T-helper 17 cell (primary cell): ENCODE measurements around the gene LRRC4C. TPM values are rescaled to one million over a fixed set of nuclear protein-coding genes. Genes with fewer than 3 reads are reported as not detected.

Source experiments
- ATAC-seq: fragments of 150-1000 bp; cut with Tn5 transposase; 2 replicates; pipeline ENCODE4 v1.10.0; 2021; ENCODE audit warnings: mild to moderate bottlenecking, moderate library complexity
- DNase-seq, 3 donors: peaks; one replicate each; pipeline versions ENCODE4 v3.0.0 to v3.0.0-alpha.2; 2020 to 2021
- H3K9me3 ChIP-seq: one replicate; pipeline ENCODE4 v1.7.0; 2013; ENCODE audit warnings: low read length, mild to moderate bottlenecking; ENCODE audit not compliant: control insufficient read depth, poor library complexity, severe bottlenecking
- H3K27ac Mint-ChIP-seq: one replicate; pipeline ENCODE4 v1.8.0; 2022; ENCODE audit warnings: mild to moderate bottlenecking, moderate library complexity, mixed read lengths
- H3K27me3 Mint-ChIP-seq: one replicate; pipeline ENCODE4 v1.8.0; 2022; ENCODE audit warnings: mixed read lengths
- H3K36me3 Mint-ChIP-seq: one replicate; pipeline ENCODE4 v1.8.0; 2022; ENCODE audit warnings: low read depth, mixed read lengths
- H3K4me1 Mint-ChIP-seq: one replicate; pipeline ENCODE4 v1.8.0; 2022; ENCODE audit warnings: mild to moderate bottlenecking, mixed read lengths
- H3K4me3 Mint-ChIP-seq: one replicate; pipeline ENCODE4 v1.8.0; 2022; ENCODE audit warnings: mild to moderate bottlenecking, moderate library complexity, mixed read lengths
- total RNA-seq, 4 donors: library from RNA in 2 of 4; stranded (reverse) in 2 of 4; gene quantifications; one replicate each; pipeline ENCODE4 v1.2.3 and lab custom pipeline; 2022 to 2026

Gene LRRC4C
- total RNA-seq, 2 donors from 2014 or later, result not detected

DNA sequence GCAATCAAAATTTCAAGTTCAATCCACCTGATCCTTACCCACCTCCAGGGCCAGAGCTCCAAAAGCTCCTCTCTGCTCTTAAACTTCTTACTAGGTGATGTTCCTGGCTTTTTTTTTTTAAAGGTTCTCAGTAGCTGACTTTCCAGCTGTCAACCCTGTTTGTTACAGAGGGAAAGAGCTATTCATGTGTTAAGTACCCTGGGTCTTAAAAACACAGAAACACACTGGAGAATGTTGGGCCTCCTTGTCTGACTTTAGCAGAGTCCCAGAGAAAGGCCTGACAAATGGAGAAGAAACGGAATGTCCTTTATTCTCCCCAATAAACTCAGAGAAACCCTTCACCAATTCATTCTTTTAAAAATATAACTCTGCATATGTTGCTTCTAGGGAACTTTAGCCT, 3.2 kb downstream of the LRRC4C start:
- H3K4me1 Mint-ChIP-seq, result peaks cover 2% of the 10 kb centered on the region
- H3K27ac Mint-ChIP-seq, result no peak overlapping the region
- no peak for ATAC-seq
- no peak for DNase-seq
- no peaks in the 10 kb centered on the region for H3K36me3 Mint-ChIP-seq
- H3K9me3 ChIP-seq, result no peaks in the 10 kb centered on the region
- H3K4me3 Mint-ChIP-seq, result no peak overlapping the region
- H3K27me3 Mint-ChIP-seq, result peaks cover 14% of the 10 kb centered on the region

DNA sequence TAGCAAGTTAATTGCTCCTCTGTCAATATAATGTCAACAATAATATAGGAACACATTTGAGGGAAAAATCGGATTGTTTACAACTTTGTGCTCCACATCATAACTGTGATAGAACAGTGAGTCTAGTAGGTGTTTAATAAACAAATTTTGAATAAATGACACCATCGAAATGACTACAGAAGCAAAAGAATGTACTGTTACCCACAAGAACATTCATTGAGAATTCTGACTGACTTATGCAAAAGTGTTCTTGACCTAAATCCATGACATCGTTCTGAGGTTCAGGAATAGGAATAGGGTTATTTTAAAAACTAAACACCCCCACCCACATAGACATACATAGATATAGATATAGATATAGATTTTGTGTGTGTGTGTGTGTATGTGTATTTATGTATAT, 8.4 kb downstream of the LRRC4C start:
- DNase-seq, result no peak
- no peaks in the 10 kb centered on the region for H3K4me1 Mint-ChIP-seq
- no peaks in the 10 kb centered on the region for H3K27me3 Mint-ChIP-seq
- no peak for ATAC-seq
- H3K9me3 ChIP-seq, result no peaks in the 10 kb centered on the region
- no peak overlapping the region for H3K4me3 Mint-ChIP-seq
- no peaks in the 10 kb centered on the region for H3K36me3 Mint-ChIP-seq
- no peak overlapping the region for H3K27ac Mint-ChIP-seq

DNA sequence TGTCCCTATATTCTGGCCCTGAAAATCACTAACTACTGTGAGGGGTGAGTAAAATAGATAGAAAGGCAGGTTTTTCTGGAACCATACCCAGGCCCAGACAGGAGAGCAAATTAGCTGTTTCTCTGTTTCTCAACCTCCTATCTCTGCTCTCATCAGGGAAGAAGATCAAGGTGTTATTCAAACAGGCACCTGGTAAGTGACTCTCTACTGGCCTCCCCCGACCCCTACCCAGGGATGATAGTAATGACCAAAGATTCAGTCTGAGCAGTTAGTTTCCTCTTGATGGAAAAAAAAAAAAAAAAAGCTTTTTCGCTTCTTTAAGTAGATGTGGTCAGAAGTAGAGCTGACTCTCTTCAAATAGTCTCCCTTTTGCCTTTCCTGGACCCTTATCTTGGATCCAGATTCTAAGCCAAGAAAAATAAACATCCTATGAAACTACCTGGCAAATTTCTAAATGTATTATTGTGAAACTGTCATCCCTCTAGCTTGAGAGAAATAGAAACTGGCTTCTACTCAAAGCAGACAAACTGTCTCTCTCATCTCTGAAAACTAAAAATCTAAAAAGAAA, 9.9 kb downstream of the LRRC4C start:
- H3K9me3 ChIP-seq, result no peaks in the 10 kb centered on the region
- Mint-ChIP-seq H3K27ac (no peak overlapping the region), H3K4me1 (no peaks in the 10 kb centered on the region), H3K36me3 (no peaks in the 10 kb centered on the region), H3K4me3 (no peak overlapping the region), H3K27me3 (no peaks in the 10 kb centered on the region)
- ATAC-seq (no peak), DNase-seq (no peak)

DNA sequence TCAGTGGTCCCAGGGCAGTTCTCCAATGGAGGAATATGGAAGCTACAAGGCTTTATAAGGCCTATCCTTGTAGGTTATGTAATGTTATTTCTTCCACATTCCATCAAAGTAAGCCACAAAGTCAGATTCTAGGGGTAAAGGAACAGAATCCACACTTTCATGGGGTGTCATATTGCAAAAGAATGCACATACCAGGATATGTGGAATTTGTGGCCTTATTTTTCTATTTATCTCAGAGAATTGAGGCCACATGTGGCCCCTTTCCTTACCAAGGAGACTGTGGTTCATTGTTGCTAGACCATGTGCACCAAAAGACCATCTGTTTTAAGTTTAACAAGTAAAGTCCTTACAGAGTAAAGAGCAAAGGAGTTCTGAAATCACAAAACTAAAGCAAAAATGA, 12.9 kb downstream of the LRRC4C start:
- H3K9me3 ChIP-seq, result no peaks in the 10 kb centered on the region
- Mint-ChIP-seq H3K27ac (no peak overlapping the region), H3K36me3 (no peaks in the 10 kb centered on the region), H3K4me3 (no peak overlapping the region), H3K4me1 (no peaks in the 10 kb centered on the region), H3K27me3 (no peaks in the 10 kb centered on the region)
- ATAC-seq (no peak), DNase-seq (no peak)

DNA sequence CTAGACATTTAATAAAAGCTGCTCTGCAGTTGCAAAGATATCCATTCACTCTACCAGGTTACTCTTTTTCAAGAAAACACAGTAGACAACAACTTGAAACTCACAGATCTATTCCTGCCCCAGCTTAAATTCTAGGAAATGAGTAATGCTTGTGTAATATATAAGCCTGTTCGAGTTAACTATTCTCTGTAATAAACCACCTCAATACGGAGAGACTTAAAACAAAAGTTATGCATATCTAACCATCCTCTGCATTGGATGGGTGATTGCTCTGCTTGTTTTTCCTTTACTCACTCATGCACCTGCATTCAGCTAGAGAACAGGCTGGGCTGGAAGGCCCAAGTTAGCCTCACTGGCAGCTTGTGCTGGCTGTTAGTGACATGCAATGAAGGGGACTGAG, 13.3 kb downstream of the LRRC4C start:
- DNase-seq (no peak), ATAC-seq (no peak)
- no peaks in the 10 kb centered on the region for H3K36me3 Mint-ChIP-seq
- no peak overlapping the region for H3K27ac Mint-ChIP-seq
- H3K27me3 Mint-ChIP-seq, result no peaks in the 10 kb centered on the region
- no peaks in the 10 kb centered on the region for H3K9me3 ChIP-seq
- no peaks in the 10 kb centered on the region for H3K4me1 Mint-ChIP-seq
- H3K4me3 Mint-ChIP-seq, result no peak overlapping the region

DNA sequence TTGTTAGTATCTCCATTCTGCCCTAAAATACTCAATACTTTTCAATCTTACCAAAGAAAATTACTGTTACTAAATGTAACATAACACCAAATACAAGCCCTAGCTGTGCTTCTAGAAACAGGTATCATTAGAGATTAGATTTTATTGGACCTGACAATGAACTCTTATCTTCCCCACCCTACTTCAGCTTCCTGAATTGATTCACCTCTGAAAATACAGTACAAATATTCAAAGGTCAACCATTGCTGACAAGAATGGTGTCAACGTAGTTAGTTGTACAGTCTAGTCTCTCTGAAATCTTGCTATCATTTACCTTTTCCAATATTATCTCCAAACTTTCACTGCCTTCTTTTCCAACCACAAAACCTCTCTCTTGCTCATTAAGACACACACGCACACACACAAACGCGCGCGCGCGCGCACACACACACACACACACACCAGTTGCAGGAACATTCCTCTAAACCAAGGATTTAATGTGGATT, 22.4 kb downstream of the LRRC4C start:
- H3K9me3 ChIP-seq, result peaks cover 3% of the 10 kb centered on the region
- Mint-ChIP-seq H3K27me3 (no peaks in the 10 kb centered on the region), H3K4me1 (no peaks in the 10 kb centered on the region), H3K4me3 (no peak overlapping the region), H3K27ac (no peak overlapping the region), H3K36me3 (no peaks in the 10 kb centered on the region)
- DNase-seq, result no peak
- no peak for ATAC-seq

DNA sequence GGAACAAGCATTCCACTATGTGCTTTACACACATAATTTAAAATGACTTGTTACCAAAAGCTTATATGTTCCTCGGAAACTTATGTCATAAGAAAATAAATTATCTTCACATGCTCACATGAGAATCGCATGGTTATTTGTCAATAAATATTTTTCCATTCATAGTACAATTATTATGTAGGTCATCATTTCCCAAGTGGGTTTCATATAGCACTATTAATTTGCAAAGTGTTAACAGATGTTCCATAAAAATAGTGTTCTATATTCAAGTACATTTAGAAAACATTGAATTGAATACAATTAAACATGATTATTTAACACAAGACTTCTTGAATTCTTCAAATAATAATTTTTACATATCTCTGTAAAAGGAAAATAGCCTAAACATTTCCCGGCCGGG, 23.9 kb downstream of the LRRC4C start:
- no peaks in the 10 kb centered on the region for H3K27me3 Mint-ChIP-seq
- peaks cover 3% of the 10 kb centered on the region for H3K9me3 ChIP-seq
- no peak overlapping the region for H3K27ac Mint-ChIP-seq
- no peaks in the 10 kb centered on the region for H3K4me1 Mint-ChIP-seq
- no peak overlapping the region for H3K4me3 Mint-ChIP-seq
- DNase-seq, result no peak
- H3K36me3 Mint-ChIP-seq, result no peaks in the 10 kb centered on the region
- ATAC-seq, result no peak

DNA sequence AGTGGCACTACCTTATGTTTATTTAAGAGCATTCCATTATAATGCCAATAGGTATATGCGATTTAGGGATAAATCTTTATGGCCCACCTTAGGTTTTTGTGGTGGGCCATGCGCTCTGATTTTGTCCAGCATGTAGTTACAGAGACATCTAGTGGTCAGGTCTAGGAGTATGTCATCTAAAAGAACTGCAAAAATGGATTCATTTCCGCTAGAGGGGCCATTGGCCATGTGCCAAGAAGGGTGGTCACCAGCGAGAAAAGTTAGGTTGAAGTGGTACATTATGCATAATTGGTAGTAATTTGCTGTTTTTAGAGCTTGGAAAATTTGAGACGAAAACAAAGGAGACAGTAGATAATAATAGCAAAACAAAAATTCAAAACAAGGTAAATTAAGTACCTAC, 27.7 kb downstream of the LRRC4C start:
- no peak for DNase-seq

DNA sequence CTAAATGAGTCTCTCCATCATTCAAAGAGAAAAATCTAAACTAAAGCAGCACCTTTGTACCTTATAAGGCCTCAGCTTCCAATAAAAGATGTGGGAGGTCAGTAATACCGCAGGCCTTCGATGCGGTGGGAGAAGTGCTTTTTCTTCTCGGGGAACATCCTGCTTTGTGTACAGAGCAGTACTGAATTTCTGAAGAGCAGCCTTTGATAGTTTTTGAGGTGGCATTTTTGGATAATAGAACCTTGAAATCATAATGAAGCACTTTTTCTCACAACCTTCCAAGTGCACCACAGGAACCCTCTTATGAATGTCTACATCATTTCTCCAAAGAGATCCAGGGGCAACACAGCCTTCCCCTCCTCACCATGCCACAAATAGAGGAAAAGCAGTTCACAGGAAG, 39.6 kb downstream of the LRRC4C start:
- no peak for ATAC-seq
- no peak for DNase-seq
- Mint-ChIP-seq H3K4me3 (no peak overlapping the region), H3K27ac (no peak overlapping the region), H3K36me3 (no peaks in the 10 kb centered on the region), H3K4me1 (no peaks in the 10 kb centered on the region), H3K27me3 (no peaks in the 10 kb centered on the region)
- no peaks in the 10 kb centered on the region for H3K9me3 ChIP-seq

More for the DNA sequence above, 27.7 kb downstream of the LRRC4C start:
- no peak overlapping the region for H3K27ac Mint-ChIP-seq
- H3K27me3 Mint-ChIP-seq, result no peaks in the 10 kb centered on the region
- no peak for ATAC-seq
- no peaks in the 10 kb centered on the region for H3K36me3 Mint-ChIP-seq
- H3K9me3 ChIP-seq, result peaks cover 3% of the 10 kb centered on the region
- H3K4me1 Mint-ChIP-seq, result no peaks in the 10 kb centered on the region
- H3K4me3 Mint-ChIP-seq, result no peak overlapping the region

DNA sequence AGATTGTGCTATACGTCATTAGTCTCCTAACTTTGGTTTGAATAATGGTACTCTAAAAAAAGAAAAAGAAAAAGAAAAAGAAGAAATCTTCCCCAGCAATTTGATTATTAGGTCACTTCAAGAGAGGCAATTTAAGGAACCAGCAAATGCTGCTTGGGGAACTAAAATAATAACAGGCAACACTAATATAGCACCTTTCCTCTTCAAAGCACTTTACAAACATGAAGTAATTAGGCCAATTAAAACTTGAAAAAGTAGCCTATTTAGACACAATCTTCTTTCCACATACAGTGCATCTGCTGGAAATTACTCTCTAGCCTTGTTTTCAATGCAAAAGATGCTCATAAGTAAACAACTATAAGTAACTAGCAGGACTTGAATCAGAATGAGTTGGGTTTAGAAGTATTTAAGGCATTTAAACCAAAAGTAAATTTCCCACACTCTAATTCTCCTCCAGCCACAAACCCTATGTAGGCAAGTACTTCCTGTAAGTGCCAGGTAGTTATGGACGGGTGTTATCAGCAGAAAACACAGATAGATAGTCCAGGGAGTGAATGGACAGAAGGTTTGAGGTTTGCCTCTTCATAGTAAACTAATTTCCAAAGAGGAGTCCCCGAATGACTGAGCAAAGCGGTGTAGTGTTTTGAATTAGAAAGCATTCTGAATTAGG, 44.5 kb downstream of the LRRC4C start:
- DNase-seq (no peak), ATAC-seq (no peak)
- Mint-ChIP-seq H3K27me3 (no peaks in the 10 kb centered on the region), H3K36me3 (no peaks in the 10 kb centered on the region), H3K27ac (no peak overlapping the region), H3K4me1 (no peaks in the 10 kb centered on the region), H3K4me3 (no peak overlapping the region)
- H3K9me3 ChIP-seq, result no peaks in the 10 kb centered on the region

DNA sequence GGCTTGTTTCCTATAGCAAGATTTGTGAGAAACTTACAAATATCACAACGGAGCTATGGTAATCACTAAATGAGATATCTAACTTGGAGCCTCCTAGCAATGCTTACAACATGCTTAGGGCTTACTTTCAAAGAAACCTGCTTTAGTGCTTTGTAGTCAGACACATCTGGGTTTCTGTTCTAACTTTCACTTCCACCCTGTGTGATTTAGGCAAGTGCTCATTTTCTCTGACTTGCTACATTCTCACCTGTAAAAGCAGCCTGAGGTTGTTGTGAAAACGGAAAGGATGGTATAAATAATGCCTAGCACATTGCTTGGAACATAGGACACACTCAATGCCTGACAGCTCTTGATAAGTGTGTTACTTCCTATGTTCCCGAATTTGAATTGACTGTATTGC, 45.6 kb downstream of the LRRC4C start:
- H3K9me3 ChIP-seq, result no peaks in the 10 kb centered on the region
- no peaks in the 10 kb centered on the region for H3K36me3 Mint-ChIP-seq
- DNase-seq (no peak), ATAC-seq (no peak)
- H3K4me3 Mint-ChIP-seq, result no peak overlapping the region
- no peaks in the 10 kb centered on the region for H3K27me3 Mint-ChIP-seq
- H3K4me1 Mint-ChIP-seq, result no peaks in the 10 kb centered on the region
- no peak overlapping the region for H3K27ac Mint-ChIP-seq

DNA sequence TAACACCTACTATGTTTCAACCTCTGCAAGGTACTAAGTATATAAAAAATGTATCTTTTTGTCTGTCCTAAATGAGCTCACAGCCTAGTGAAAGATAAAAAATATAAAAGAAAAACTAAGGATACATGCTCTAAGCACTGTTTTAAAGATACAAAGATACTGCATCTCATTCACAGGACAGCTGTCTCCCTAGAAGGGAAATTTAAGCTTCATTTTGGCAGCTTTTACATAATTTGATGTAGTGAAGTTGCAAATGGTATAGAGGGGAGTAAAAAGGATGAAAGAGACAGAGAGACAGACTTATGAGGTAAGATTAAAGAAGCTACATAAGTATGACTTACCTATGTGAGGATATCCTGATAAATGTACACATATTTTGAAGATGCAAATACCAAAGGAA, 53.6 kb downstream of the LRRC4C start:
- DNase-seq (no peak), ATAC-seq (no peak)
- no peak overlapping the region for H3K4me3 Mint-ChIP-seq
- no peaks in the 10 kb centered on the region for H3K4me1 Mint-ChIP-seq
- no peak overlapping the region for H3K27ac Mint-ChIP-seq
- no peaks in the 10 kb centered on the region for H3K36me3 Mint-ChIP-seq
- no peaks in the 10 kb centered on the region for H3K9me3 ChIP-seq
- H3K27me3 Mint-ChIP-seq, result no peaks in the 10 kb centered on the region

DNA sequence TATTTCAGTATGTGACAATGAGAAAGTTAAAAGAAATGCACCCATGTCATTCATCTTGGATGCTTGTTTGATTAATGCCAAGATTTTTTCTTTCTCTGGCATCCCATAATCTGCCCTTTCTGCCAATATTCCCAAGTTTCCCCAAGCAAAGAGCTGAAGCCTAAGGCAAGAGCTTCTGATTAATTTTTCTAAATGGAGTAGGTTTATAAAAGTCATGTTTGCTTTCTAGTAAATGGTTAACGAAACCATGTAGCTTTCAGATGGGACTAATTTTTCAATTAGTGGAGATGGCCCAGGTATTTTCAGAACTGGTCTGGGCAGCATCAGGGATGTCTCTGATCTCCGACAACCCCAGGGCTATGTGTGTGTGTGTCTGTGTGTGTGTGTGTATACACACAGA, 55.3 kb downstream of the LRRC4C start:
- DNase-seq (no peak), ATAC-seq (no peak)
- H3K27ac Mint-ChIP-seq, result no peak overlapping the region
- H3K27me3 Mint-ChIP-seq, result no peaks in the 10 kb centered on the region
- no peaks in the 10 kb centered on the region for H3K36me3 Mint-ChIP-seq
- H3K9me3 ChIP-seq, result no peaks in the 10 kb centered on the region
- no peak overlapping the region for H3K4me3 Mint-ChIP-seq
- H3K4me1 Mint-ChIP-seq, result no peaks in the 10 kb centered on the region

DNA sequence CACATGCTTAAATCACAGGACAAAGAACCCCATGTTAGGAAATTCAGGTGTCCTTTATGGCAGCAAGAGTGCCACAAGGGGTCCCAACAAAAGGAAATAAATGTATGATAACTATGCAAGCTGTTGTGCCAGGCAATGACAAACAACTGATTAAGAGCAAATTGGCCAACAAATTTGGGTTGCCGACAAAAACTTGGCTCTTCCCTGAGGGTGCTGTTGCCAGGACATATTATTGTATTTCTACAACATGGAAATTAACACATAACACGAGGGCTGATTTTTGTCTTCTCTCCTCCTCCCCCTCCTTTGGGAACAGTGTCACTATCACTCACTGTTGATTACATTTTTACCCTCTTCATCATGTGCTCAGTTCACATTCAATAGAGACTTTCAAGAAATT, 56.0 kb downstream of the LRRC4C start:
- no peak overlapping the region for H3K4me3 Mint-ChIP-seq
- no peak for DNase-seq
- no peak overlapping the region for H3K27ac Mint-ChIP-seq
- H3K27me3 Mint-ChIP-seq, result no peaks in the 10 kb centered on the region
- H3K36me3 Mint-ChIP-seq, result no peaks in the 10 kb centered on the region
- ATAC-seq, result no peak
- H3K4me1 Mint-ChIP-seq, result no peaks in the 10 kb centered on the region
- no peaks in the 10 kb centered on the region for H3K9me3 ChIP-seq
